Measurements from ENCODE around the gene ANKRD28. TPM values are rescaled to one million over a fixed set of nuclear protein-coding genes. Genes with fewer than 3 reads are reported as not detected.

ANKRD28 gene
- total RNA-seq, 4 donors from 2014 or later = 97.1 to 121 (median 105) TPM

GRCh38 chr3:15723624-15723884 lies 74.2 kb downstream of the ANKRD28 start:
- H3K27me3 ChIP-seq = no peaks in the 10 kb centered on the region
- peaks cover 5 to 15% of the 10 kb centered on the region in 2 donors for H3K4me1 ChIP-seq
- no peaks in the 10 kb centered on the region for H3K9me3 ChIP-seq
- H3K36me3 ChIP-seq = peaks cover 0 to 46% of the 10 kb centered on the region in 2 donors
- TF ChIP-seq, protein P1, sequence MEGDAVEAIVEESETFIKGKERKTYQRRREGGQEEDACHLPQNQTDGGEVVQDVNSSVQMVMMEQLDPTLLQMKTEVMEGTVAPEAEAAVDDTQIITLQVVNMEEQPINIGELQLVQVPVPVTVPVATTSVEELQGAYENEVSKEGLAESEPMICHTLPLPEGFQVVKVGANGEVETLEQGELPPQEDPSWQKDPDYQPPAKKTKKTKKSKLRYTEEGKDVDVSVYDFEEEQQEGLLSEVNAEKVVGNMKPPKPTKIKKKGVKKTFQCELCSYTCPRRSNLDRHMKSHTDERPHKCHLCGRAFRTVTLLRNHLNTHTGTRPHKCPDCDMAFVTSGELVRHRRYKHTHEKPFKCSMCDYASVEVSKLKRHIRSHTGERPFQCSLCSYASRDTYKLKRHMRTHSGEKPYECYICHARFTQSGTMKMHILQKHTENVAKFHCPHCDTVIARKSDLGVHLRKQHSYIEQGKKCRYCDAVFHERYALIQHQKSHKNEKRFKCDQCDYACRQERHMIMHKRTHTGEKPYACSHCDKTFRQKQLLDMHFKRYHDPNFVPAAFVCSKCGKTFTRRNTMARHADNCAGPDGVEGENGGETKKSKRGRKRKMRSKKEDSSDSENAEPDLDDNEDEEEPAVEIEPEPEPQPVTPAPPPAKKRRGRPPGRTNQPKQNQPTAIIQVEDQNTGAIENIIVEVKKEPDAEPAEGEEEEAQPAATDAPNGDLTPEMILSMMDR (IDR thresholded peaks at IDR 0.05 in 4 of 5, conservative IDR thresholded peaks at IDR 0.05 in 1 of 5) = no peak
- TF ChIP-seq POLR2A (IDR thresholded peaks at IDR 0.05) = no peak
- H3K4me3 ChIP-seq = no peak overlapping the region
- in situ Hi-C loops (cut with MboI; ENCODE audit: low sequenced_read_pairs in 4 of 4) (no loop called here), intact Hi-C loops (cut with DNase I; ENCODE audit: low total_unique reads) (no loop called here)
- ATAC-seq (no peak), DNase-seq (no peak)
- no peak overlapping the region for H3K27ac ChIP-seq

GRCh38 chr3:15722877-15723623 lies 74.7 kb downstream of the ANKRD28 start:
- DNase-seq = no peak
- TF ChIP-seq, protein P1 (IDR thresholded peaks at IDR 0.05 in 4 of 5, conservative IDR thresholded peaks at IDR 0.05 in 1 of 5) = no peak
- TF ChIP-seq POLR2A (IDR thresholded peaks at IDR 0.05) = no peak
- no peak overlapping the region for H3K27ac ChIP-seq
- no peak overlapping the region for H3K4me3 ChIP-seq
- H3K36me3 ChIP-seq = peaks cover 0 to 46% of the 10 kb centered on the region in 2 donors
- H3K4me1 ChIP-seq = peaks cover 5 to 15% of the 10 kb centered on the region in 2 donors
- in situ Hi-C loops (cut with MboI; ENCODE audit: low sequenced_read_pairs in 4 of 4) (no loop called here), intact Hi-C loops (cut with DNase I; ENCODE audit: low total_unique reads) (no loop called here)
- no peaks in the 10 kb centered on the region for H3K27me3 ChIP-seq
- H3K9me3 ChIP-seq = no peaks in the 10 kb centered on the region
- no peak for ATAC-seq

DNA sequence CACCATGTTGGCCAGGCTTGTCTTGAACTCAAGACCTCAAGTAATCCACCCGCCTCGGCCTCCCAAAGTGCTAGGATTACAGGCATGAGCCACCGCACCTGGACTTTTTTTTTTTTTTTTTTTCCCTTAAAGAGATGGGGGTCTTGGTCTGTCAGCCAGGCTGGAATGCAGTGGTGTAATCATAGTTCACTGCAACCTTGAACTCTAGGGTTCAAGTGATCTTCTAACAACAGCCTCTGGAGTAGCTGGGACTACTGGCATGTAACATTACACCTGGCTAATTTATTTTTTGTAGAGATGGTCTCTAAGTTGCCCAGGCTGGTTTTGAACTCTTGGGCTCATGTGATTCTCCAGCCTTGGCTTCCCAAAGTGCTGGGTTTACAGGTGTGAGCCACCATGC lies 81.6 kb downstream of the ANKRD28 start:
- Histone ChIP-seq H3K27me3 (no peaks in the 10 kb centered on the region), H3K4me3 (no peak overlapping the region), H3K27ac (no peak overlapping the region), H3K9me3 (no peaks in the 10 kb centered on the region), H3K4me1 (no peaks in the 10 kb centered on the region), H3K36me3 (peaks cover 0 to 29% of the 10 kb centered on the region in 2 donors)
- no peak for ATAC-seq
- in situ Hi-C loops (cut with MboI; ENCODE audit: low sequenced_read_pairs in 4 of 4) (no loop called here), intact Hi-C loops (cut with DNase I; ENCODE audit: low total_unique reads) (no loop called here)
- TF ChIP-seq, protein P1 (IDR thresholded peaks at IDR 0.05 in 4 of 5, conservative IDR thresholded peaks at IDR 0.05 in 1 of 5) = no peak
- no peak for TF ChIP-seq POLR2A (IDR thresholded peaks at IDR 0.05)
- DNase-seq = no peak

GRCh38 chr3:15714448-15714847 lies 83.3 kb downstream of the ANKRD28 start:
- Histone ChIP-seq H3K27ac (no peak overlapping the region), H3K36me3 (peaks cover 0 to 27% of the 10 kb centered on the region in 2 donors), H3K4me1 (no peaks in the 10 kb centered on the region), H3K4me3 (no peak overlapping the region), H3K27me3 (no peaks in the 10 kb centered on the region), H3K9me3 (no peaks in the 10 kb centered on the region)
- ATAC-seq (no peak), DNase-seq (no peak)
- TF ChIP-seq POLR2A (IDR thresholded peaks at IDR 0.05) = no peak
- TF ChIP-seq, protein P1 (IDR thresholded peaks at IDR 0.05 in 4 of 5, conservative IDR thresholded peaks at IDR 0.05 in 1 of 5) = no peak
- in situ Hi-C loops (cut with MboI; ENCODE audit: low sequenced_read_pairs in 4 of 4) = no loop called here
- intact Hi-C loops (cut with DNase I; ENCODE audit: low total_unique reads) = no loop called here

GRCh38 chr3:15713364-15713763 lies 84.4 kb downstream of the ANKRD28 start:
- peaks cover 0 to 35% of the 10 kb centered on the region in 2 donors for H3K36me3 ChIP-seq
- no peaks in the 10 kb centered on the region for H3K4me1 ChIP-seq
- no peaks in the 10 kb centered on the region for H3K9me3 ChIP-seq
- DNase-seq (no peak), ATAC-seq (no peak)
- no peak overlapping the region for H3K27ac ChIP-seq
- H3K27me3 ChIP-seq = no peaks in the 10 kb centered on the region
- H3K4me3 ChIP-seq = no peak overlapping the region
- intact Hi-C loops (cut with DNase I; ENCODE audit: low total_unique reads) = no loop called here
- TF ChIP-seq POLR2A (IDR thresholded peaks at IDR 0.05) = no peak
- TF ChIP-seq, protein P1 (IDR thresholded peaks at IDR 0.05 in 4 of 5, conservative IDR thresholded peaks at IDR 0.05 in 1 of 5) = no peak
- in situ Hi-C loops (cut with MboI; ENCODE audit: low sequenced_read_pairs in 4 of 4) = no loop called here

Data from gastrocnemius medialis (tissue), 4 donors.